Suppressor macrophage treated with lipopolysaccharide for 1 hour (primary cell): ENCODE measurements around the gene SLC9A9.
A peak's percentile ranks its signal among the peaks of the same experiment; 100 is the strongest.

ENCODE experiments used
- DNase-seq, 3 donors: peaks; one replicate each; pipeline ENCODE4 v3.0.0-alpha.2; 2020 to 2022

SLC9A9 gene

GRCh38 chr3:143676021-143676420, 172.2 kb downstream of the SLC9A9 start:
- no peak for DNase-seq

GRCh38 chr3:143674100-143674968, 173.9 kb downstream of the SLC9A9 start:
- peak; percentile 83 to 86 (median 83) for DNase-seq

- no peak for DNase-seq
These were observed 175.7 kb downstream of the SLC9A9 start for GRCh38 chr3:143672396-143673165.

- no peak for DNase-seq
These were observed 176.6 kb downstream of the SLC9A9 start for GRCh38 chr3:143671626-143672025.

GRCh38 chr3:143668924-143669790, 179.1 kb downstream of the SLC9A9 start:
- no peak for DNase-seq

- no peak for DNase-seq
These were observed 179.9 kb downstream of the SLC9A9 start for GRCh38 chr3:143668385-143668784.

GRCh38 chr3:143661677-143662076, 186.6 kb downstream of the SLC9A9 start:
- DNase-seq, result no peak

GRCh38 chr3:143658861-143659260, 189.4 kb downstream of the SLC9A9 start:
- DNase-seq, result peak; percentile 40 to 55 (median 54)

GRCh38 chr3:143658116-143658515, 190.2 kb downstream of the SLC9A9 start:
- no peak for DNase-seq

GRCh38 chr3:143657391-143657790, 190.9 kb downstream of the SLC9A9 start:
- no peak for DNase-seq

- peak in 1 of 3 donors; percentile 16 for DNase-seq
These were observed 193.4 kb downstream of the SLC9A9 start for GRCh38 chr3:143654906-143655305.

GRCh38 chr3:143653935-143654334, 194.3 kb downstream of the SLC9A9 start:
- no peak for DNase-seq

- no peak for DNase-seq
These were observed 194.8 kb downstream of the SLC9A9 start for GRCh38 chr3:143653493-143653892.

GRCh38 chr3:143652118-143652517, 196.2 kb downstream of the SLC9A9 start:
- no peak for DNase-seq

GRCh38 chr3:143650827-143651226, 197.4 kb downstream of the SLC9A9 start:
- DNase-seq, result peak in 2 of 3 donors; percentile 26 to 52

- DNase-seq, result no peak
These were observed 198.1 kb downstream of the SLC9A9 start for GRCh38 chr3:143650120-143650519.

- DNase-seq, result no peak
These were observed 199.6 kb downstream of the SLC9A9 start for GRCh38 chr3:143648708-143649107.

GRCh38 chr3:143648218-143648617, 200.1 kb downstream of the SLC9A9 start:
- no peak for DNase-seq

GRCh38 chr3:143644370-143645089, 203.7 kb downstream of the SLC9A9 start:
- DNase-seq, result peak; percentile 49 to 53 (median 49)

GRCh38 chr3:143643905-143644304, 204.4 kb downstream of the SLC9A9 start:
- no peak for DNase-seq

- no peak for DNase-seq
These were observed 207.5 kb downstream of the SLC9A9 start for GRCh38 chr3:143640774-143641173.

- no peak for DNase-seq
These were observed 211.1 kb downstream of the SLC9A9 start for GRCh38 chr3:143637133-143637532.
